Activated T-helper 1 cell treated with Interleukin-2 at 50 U/mL for 16 hours (primary cell): Measurements from ENCODE around the gene SS18.

Source experiments
- DNase-seq: peaks from one replicate; pipeline ENCODE4 v3.0.0-alpha.2; 2020; ENCODE audit warnings: low read depth

SS18 gene

DNA sequence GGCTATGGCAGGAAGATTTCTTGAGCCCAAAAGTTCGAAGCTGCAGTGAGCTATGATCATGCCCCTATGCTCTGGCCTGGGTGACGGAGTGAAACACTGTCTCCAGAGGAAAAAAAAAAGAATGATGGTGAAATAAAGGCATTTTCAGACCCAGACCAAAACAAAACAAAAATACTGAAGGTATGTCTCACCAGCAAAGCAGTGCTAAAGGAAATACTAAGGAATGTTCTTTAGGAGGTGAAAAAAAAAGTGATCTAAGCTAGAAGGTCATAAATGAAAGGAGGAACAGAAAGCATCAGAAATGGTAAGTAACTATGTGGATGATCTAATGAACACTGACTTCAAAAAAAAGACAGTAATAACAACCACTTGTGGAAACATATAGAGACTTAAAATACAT is 18.7 kb downstream of the SS18 start:
- DNase-seq: no peak

DNA sequence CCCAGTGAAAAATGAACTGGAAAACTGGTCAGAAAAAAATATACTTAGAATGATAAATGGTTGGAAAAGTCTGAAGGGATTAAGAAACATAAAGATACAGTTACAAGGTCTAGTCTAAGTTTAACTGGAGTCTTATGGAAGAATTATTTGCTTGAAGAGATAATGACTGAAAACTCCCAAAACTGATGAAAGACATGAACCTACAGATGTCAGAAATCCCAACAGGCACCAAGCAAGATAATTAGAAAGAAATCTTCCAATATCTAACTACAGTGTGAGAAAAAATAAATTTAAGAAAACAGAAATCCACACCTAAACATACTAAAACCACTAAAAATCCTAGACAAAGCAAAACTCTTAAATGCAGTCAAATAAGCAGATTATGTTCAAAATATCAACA is 19.4 kb downstream of the SS18 start:
- no peak for DNase-seq

DNA sequence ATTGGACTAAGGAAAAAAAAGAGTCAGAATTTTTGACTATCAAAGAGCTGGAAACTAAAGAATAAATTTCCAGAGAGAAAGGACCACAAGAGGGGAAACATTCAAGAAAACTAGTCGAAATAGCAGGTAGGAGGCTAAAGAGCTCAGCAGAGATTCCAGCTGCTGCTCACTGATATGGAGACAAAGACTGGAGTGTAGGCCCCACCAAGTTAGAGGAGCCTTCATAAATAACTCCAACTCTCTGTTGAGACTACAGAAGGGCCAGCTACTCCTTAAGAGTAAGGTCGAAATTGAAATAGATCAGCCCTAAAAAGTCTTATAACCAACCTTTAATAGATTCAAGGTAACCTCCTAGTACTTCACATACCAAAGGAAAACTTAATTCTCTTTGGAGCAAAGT is 31.1 kb downstream of the SS18 start:
- no peak for DNase-seq

DNA sequence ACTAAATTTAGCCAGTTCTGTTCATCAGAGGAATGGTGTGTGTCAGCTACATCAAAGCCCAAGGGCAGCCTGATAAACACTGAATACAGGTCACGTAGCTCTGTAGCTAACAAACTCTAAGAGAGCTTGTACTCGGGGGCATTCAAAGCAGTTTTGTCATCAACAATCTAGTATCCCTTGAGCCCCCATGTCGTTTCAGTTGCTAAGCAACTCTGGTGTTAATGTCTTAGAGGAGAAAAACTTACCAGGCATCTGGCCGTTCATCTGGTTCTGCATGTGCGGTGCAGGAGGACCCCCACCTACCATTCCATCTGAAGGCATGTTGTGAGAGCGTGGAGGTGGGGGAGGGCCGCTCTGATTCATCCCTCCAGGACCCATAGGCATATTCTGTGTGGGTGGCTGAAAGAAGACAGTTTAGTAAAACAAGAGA is 33.1 kb downstream of the SS18 start:
- no peak for DNase-seq

DNA sequence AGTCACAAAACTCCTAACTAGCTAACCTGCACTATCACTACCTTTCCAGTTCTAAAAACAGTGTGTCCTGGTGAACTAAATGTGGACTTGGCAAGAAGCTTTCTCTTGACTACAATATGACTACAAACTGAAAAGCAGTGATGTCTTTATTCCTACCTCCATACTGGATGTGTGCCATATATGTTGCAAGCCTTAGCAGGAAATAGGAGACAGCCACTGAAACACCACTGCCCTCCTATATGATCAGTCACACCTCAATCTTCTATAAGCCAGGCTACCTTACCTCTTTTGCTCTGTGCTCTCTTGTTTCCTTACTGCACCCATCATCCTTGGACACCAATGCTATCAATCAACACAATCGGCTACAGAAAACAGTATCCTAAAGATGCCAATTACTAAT is 34.1 kb downstream of the SS18 start:
- DNase-seq: no peak

DNA sequence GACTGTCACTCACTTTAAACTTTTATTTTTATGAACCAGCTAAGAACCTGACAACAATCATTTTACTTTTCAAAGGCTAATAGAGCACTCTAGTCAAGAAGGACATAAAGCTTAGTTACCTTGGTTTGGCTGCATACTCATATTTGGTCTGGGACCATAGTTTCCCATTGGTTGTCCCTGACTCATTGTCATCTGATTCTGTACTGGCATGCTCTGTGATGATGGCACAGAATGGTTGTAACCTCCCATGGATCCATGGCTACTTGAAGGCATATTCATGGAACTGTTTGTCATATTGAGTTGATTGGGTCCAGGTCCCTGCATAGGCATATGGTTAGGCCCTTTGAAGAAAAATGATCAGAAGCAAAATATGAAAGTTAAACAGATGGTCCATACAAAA is 37.9 kb downstream of the SS18 start:
- no peak for DNase-seq

DNA sequence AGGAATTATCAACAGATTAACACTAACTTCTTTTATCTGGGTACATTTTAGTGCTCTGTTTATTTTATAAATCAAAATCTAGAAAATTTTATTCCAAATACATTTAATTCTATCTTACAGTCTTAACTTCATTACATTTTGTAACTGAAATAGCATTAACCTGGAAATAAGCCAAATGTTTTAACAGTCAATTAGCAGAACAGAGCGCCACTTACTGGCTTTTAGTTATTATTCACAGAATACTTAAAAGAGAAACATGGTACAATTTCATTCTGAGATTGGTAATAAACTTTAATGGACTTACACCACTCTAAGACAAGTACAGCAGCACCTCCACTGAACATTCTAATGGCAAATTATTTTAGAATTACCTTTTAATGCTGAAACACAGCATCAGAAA is 38.6 kb downstream of the SS18 start:
- no peak for DNase-seq

DNA sequence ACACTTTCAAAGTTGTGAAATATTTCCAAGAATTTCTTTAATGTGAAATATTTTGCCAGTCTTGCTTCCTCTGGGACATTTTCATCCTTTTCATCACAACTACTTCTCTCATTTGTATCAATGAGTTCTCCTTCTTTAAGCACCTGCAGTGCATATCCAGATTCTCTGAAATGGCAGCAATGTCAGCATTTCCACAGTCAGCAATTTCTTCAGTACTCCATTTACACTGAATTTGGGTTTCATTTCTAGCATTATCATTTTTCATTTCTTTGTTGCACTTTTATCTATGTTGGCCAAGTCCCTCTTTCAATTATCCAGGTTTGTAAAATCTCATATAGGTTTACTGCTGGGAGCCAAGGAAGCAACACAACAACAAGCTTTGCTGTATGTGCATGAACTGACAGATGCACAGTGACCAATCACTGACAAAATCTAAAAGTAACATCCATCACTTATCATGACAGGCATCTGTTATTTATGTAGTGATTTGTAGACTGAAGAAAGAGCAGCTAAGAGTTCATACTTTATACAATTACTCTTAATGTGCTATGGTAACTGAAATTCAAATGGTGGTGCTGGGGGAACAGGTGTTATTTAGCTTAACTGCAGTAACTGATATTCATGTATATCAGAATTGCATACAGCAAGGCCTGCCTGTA is 43.9 kb downstream of the SS18 start:
- no peak for DNase-seq

DNA sequence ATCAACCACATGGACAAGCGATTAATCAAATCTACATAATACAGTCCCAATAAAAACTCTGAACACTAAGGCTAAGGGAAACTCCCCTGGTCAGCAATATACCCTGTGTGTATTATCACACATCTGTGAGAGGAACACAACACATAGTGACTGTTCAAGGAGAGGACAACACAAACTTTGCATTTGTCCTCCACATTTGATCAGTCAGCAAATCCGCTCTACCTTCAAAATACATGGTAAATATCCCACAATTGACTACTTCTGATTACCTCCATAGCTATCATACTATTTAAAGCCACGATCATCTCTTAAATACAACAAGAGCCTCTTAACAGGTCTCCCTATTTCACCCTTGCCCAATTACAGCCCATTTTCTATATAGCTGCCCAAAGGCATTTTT is 45.6 kb downstream of the SS18 start:
- DNase-seq: no peak

DNA sequence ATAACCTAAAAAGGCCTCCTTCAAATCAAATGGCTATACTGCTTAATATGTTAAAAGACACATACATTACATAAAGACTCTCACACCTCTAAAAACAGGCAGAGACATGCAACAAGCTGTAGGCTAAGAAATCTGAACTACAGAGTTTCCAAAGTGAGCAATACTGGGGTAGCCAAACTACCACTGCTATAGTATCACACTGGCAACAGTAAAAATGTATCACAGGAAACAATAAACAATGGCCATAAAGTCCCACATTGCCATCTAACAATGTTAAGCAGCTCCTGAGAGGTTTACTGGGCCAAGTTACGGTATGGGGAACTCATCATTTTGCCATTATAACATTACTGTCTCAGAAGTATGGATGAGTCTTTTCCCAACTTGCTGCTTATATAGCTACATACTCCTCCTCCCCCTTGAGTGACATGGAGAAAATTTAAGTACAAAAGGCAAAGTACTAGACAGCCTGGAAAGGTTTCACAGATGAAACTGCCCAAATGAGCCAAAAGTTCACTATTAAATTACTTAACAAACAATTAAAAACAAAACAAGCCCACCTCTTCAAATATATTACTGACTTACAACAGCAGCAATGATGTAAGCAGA is 50.3 kb downstream of the SS18 start:
- no peak for DNase-seq

DNA sequence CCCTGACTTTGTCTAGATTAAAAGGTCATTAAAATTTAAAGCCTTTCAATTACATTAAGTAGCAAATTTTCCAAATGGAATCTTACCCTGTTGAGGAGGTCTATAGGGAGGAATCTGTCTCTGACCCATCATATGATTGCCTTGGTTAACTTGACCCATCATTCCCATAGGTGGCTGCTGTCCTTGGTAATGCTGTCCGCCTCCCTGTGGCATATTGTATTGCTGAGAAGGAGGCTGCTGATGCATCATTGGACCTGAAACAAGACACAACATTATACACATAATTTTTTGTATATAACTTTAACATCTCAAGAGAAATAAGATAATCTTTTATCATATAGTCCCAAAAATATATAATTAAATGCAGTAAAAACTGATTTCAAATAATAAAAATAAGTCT is 51.2 kb downstream of the SS18 start:
- DNase-seq: no peak

DNA sequence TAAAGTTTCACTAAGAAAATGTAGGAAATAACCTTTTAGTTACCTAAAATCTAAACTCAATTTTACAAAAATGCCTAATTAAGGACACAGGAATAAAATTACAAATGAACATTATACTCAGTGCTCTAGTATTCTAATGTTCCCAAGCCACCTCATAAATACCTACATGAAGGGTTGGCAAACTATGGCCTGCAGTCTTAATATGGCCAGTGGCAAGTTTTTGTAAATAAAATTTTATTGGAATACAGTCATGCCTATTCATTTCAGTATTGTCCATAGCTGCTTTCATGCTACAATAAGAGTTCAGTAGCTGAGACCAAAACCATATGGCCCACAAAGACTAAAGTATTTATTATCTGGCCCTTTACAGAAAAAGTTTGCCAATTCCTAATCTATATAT is 53.8 kb downstream of the SS18 start:
- DNase-seq: no peak

DNA sequence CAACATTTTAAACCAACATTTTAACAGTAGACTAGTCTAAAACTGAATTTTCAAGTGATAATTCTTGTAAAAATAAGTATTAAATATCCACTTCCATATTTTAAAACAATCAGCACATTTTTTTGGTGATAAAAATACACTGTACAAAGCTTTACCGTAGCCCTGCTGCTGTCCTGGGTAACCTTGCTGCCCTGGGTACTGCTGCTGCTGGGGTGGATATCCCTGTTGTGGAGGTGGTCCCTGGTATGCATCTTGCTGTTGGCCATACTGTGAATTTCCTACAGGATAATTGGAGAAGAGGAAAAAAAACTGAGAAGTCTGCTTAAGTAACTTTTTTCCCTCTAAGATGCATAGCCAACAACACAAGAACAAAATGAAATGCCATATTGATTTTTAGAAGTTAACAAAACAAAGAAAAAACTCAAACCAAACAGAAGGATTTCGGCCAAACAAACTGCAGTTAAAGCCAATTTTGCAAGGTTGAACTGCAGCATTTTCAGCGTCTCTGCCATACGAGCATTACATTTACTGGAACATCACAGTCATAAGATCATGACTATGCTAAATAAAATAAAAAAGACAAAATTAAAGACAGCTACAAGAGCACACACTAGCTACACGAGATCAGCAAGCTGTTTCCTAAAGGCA is 55.4 kb downstream of the SS18 start:
- DNase-seq: no peak

DNA sequence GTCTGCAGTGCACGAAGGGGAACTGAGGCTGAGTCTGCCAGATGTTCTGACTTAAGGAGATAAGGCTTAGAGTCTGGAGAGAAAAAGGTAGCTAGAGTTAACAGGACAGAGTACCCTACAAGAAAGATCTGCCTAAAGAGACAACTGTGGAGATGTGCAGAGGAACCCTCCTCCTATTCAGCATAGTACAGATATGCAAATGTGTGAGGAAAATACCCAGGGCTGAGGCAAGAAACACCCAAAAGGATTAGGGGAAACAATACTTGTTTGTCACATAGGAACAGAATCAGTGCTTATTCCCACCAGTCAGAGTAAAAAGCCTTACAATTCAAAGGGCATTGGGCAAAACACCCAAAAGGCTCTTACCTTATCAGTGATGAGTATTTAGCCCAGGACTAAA is 67.8 kb downstream of the SS18 start:
- DNase-seq: no peak

DNA sequence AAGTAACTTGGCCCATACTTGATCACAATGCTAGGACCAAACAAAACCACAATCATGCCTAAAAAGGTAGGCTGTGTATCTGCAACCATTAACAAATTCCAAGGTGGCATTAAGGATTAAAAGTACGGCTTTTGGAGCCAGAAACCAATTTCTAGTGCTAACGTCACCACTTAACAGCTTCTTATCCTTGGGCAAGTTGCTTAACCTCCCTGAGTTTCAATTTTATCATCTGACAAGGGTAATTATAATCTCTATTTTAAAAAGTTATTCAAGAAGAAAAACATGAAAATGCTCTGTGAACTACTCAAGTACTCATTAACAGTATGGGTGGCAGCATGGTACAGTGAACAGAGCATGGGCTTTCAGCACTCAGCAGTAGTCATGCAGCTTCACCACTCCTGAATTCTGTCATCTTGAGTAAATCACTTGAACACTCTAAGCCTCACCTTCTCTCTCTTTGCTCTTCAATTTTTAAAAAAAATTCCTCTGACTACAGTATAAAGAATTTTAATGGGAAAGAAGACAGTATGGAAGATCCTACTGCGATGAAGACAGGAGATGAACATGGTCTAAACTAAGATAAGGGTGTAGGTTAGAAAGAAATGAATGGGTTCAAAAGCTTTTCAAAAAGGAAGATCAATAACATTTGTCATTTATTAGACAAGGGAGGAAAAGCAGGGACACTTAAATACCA is 69.2 kb downstream of the SS18 start:
- no peak for DNase-seq

DNA sequence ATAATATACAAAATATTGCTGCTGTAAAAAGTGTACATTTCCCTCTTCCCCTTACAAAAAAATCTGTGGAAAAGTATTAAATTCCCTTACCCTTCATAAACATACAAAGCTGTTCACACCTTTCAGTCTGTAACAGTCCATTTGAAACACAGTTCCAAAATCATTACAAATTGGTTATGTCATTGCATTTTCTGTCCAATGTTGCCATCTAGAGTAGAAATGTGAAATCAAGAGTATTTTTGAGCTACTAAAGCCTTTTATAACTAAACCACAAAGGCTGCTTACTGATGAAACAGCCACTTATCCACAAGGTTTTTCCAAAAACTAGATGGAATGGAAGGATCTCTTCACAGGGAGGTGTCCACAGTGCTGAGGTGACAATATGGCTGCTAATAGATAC is 72.5 kb downstream of the SS18 start:
- DNase-seq: no peak

DNA sequence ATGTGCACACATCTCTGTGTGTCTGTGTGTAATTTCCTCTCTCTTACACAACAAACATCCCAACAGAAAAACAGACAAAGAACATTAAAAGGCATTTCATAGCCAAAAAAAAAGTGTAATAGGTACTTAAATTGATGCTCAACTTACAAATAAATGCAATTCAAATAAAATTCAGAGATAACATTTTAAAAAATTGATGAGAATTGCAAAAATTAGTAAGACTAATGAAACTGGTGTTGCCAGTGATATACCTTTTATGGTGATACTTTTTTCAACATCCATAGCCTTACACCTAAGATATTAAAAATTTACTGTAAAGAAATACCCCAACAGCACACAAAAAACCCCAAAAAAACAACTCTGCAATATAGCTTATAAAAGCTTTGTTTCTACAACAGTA is 76.0 kb downstream of the SS18 start:
- no peak for DNase-seq

DNA sequence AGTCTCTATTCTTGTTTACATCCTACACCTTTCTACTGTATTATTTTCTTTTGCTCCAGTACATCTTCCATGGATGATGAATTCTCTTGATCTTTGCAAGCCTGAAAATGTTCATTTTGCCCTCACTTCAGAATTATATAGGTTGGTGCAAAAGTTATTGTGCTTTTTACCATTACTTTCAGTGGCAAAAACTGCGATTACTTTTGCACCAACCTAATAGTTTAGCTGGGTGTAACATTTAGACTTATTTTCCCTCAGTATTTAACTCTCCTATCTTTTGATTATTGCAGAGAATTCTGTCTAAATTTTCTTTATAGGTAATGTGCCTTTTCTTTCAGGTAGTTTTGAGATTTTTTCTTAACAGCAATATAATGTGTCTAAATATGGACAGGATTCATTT is 81.8 kb downstream of the SS18 start:
- DNase-seq: no peak

DNA sequence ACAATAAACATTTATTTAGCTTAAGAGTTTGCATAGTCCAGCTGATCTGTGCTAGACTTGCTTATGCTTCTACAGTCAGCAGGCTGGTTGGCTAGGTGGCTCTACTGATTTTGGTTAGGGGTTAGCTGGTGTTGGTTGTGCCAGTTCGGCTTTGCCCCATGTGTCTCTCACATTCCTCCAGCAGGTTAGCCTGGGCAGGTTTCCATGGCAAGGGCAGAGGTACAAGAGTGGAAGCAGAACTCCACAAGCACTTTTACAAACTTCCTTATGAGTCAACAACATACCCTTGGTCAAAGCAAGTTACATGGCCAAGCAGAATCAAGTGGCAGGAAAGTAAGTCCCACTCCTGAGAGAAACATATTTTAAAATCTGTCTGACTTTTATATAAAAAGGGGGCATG is 82.3 kb downstream of the SS18 start:
- no peak for DNase-seq

DNA sequence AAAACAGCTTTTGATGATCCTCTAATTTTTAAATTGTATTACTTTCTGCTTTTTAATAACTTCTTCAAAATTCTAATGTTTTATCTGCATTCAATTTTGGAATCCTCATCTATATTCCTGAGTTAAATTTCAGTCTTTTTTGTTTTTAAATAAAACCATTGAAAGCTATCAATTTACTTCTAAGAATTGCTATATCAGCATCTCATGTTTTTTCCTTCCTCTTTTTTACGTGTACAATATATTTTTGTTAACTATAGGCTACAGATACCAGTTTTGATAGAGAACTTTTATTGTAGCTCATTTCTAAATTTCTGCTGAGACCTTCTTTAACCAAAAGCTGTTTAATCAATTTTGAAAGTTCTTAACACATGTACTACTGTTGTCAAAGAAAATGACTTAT is 84.5 kb downstream of the SS18 start:
- no peak for DNase-seq

DNA sequence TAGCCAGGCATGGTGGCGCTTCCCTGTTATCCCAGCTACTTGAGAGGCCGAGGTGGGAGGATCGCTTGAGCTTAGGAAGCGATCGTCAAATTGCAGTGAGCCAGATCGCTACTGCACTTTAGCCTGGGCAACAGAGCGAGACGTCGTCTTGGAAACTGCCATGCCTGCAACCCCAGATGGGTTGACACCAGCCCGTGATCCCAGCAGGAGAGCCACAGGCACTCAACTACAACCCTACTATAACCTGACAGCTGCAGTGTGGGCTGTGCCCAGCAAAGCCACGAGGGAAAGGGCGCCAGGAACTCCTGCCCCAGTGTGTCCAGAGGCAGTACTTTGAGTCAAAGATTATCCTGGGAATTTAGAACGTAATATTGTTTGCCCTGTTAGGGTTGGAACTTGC is 85.6 kb downstream of the SS18 start:
- DNase-seq: no peak

DNA sequence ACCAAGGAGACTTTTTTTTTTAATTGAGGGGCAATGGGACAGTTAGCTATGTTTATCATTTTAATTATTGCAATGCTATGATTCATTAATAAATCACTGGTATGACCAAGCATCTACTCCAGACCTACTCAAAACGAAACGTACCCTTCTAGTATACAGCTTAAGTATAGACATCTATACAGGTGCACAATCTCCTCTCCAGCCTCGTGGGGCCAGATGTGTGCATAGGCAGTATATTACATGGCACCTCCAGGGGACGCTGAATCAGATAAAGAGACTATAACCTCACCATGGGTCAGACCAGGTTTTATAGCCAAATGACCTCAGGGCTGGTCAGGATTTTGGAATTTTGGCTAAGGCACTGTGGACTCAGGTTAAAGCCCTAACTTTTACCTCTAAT is 86.6 kb downstream of the SS18 start:
- no peak for DNase-seq

DNA sequence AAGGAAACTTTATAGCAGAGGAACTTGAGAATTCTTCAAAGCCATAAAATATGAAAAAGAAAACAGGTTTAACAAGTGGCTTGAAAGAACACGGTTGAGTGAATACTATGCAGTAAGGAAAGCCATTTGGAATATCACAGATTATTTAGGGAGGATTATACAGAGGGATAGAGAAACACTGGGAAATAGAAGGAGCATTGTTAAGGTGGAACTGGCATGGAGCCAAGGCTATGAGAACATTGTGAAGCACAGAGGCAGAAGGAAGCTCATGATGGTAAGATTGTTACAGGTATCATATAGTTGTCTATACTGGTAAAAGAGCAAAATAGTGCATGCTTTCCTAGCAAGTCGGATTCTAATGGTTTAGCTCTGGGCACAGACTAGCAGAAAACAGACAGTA is 87.1 kb downstream of the SS18 start:
- no peak for DNase-seq
